ENCODE data around the gene RACGAP1.

RACGAP1 gene

DNA sequence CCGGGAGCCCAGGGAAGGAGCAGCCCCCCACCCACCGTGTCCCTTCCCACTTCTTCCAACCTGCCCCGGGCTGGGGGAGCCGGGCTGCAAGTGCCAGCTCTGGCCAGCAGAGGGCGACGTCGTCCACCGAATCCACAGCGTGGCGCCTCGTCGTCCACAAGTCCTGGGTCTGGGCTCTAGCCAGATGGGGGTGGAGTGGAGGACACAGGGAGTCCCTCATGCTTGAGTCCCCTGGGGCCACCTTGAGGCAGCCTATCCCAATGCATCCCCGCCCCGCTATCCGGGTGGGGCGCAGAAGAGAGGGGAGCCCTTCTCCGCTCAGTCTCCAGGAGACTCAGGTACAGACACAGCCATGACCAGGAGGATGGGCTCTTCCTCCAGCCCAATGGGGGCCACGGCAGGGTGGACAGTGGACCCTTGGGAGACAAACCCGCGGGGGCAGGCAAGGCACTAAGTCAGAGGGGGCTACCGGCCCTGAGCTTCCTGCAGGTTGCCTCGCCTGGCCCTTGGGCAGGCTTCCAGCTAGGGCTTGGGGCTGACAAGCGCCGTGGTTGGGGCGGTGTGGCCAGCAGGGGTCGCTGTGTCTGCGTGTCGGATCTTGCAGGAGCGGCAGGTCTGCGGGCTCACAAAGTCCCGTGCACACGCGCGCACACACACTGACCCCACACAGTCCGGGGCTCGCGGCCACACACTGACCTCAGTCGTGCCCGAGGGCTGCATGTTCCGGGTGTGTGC lies 58.1 kb downstream of the RACGAP1 start:
- peak; percentile 43 for DNase-seq

DNA sequence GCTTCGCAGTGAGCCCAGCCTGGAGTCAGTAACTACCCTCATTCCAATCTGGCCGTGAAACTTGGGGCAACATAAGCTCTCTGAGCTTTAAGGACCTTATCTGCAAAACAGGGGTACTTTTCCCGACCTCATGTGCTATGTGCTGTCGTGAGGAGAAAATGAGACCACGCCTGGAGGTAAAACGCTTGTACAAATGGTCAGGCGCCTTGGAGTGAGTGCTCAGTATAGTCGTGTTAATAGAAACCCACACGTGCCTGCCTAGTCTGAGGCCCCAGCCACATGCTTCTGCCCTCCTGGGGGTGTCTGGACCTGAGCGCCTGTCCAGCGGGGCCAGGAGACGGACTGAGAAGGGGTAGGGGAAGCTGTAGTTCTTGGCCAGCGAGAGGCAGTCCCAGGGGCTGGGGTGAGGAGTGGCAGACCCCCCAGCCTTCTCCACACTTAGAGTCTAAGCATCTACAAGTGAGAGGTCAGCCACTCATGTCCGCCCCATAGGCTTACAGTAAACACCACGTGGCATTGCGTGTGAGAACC lies 58.7 kb downstream of the RACGAP1 start:
- DNase-seq: no peak

GRCh38 chr12:49965836-49966235 lies 59.5 kb downstream of the RACGAP1 start:
- no peak for DNase-seq

DNA sequence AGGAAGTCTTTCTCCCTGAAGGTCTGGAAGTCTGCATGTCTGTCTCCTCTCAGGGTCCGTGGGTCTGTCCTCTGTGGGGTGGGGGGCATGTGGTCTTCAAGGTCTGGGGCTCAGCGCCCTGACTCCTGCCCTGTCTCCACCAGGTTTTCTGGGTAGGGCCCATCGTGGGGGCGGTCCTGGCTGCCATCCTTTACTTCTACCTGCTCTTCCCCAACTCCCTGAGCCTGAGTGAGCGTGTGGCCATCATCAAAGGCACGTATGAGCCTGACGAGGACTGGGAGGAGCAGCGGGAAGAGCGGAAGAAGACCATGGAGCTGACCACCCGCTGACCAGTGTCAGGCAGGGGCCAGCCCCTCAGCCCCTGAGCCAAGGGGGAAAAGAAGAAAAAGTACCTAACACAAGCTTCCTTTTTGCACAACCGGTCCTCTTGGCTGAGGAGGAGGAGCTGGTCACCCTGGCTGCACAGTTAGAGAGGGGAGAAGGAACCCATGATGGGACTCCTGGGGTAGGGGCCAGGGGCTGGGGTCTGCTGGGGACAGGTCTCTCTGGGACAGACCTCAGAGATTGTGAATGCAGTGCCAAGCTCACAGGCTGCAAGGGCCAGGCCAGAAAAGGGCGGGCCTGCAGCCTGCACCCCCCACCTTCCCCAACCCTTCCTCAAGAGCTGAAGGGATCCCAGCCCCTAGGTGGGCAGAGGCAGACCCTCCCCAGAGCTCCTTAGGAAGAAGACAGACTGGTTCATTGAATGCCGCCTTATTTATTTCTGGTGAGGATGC lies 60.3 kb downstream of the RACGAP1 start:
- DNase-seq: no peak

GRCh38 chr12:49963976-49964815 lies 61.1 kb downstream of the RACGAP1 start:
- no peak for DNase-seq

DNA sequence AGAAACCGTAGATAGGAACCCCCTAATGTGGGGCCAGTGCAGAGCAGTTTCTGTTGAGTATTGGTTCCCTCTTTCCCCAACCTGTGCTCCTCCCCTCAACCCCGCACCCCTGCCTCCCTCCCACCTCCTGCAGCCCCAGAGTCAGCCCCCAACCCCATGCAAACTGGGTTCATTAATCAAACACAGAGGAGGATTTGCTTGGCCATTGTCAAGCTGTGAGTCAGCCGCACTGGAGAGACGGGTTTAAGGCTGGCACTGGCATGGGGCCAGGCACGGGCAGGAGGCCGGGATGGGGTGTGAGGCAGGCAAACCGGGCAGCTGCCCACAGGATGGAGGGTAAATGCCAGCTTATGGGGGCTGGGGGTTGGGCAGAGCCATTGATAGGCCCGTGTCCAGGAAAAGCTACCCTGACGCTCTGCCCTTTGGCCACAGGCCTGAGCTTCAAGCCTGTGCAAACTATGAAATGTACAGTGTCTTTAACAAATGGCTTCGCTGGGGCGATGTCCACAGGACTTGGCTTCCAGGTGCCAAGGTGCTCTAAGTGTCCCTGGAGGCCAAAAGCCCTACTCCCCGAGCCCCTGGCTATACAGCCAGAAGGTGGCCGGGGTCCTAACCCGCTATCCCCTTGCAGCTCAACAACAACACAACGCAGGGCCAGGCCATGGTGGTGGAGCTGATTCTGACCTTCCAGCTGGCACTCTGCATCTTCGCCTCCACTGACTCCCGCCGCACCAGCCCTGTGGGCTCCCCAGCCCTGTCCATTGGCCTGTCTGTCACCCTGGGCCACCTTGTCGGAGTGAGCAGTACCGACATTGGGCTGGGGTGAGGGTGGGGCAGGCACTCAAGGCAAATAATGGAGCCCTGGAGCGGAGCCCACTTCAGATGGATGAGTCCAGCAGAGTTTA lies 62.2 kb downstream of the RACGAP1 start:
- no peak for DNase-seq

GRCh38 chr12:49961993-49962764 lies 63.1 kb downstream of the RACGAP1 start:
- DNase-seq: no peak

DNA sequence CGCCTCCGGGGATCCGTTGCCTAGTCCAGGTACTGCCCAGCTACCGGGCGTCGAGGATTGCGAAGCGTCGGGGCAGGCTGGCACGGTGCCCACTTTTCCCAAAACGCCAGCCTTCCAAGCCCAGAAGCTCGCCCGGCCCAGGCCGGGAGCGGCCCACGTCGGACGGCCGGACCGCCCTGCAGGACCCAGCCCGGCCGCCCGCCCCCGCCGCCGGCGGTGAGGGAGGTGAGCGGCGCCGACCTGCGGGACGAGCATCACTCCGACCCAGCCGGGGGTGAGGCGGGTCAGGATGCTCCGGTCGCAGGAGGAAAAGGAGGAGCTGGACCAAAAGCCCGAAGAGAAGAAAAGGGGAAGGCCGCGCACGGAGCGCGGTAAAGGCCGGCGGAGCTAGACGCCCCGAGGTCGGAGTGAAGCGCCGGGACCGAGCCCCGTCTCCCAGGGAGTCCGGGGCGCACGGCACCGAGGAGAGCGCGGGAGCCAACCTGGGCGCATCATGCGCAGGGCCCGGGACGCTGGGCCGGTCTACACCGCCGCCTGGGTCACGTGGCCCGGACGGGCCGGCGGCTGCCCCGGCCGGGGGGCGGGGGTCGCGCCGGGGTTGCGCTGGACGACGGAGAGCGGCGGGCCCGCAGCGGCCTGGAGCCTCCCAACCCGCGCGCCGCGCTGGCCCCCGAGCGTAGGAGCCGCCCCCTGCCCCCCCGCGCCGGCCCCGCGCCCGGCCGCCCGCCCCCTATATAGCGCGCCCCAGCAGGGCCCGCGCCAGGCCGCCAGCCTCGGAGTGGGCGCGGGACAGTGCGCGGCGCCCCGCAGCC lies 64.0 kb downstream of the RACGAP1 start, which contains the start of gene AQP5:
AQP5 (plus strand) TSS at position 762 of the 812 bp plus-strand sequence. CDS start 146 bp downstream, outside the sequence.
- no peak for DNase-seq

DNA sequence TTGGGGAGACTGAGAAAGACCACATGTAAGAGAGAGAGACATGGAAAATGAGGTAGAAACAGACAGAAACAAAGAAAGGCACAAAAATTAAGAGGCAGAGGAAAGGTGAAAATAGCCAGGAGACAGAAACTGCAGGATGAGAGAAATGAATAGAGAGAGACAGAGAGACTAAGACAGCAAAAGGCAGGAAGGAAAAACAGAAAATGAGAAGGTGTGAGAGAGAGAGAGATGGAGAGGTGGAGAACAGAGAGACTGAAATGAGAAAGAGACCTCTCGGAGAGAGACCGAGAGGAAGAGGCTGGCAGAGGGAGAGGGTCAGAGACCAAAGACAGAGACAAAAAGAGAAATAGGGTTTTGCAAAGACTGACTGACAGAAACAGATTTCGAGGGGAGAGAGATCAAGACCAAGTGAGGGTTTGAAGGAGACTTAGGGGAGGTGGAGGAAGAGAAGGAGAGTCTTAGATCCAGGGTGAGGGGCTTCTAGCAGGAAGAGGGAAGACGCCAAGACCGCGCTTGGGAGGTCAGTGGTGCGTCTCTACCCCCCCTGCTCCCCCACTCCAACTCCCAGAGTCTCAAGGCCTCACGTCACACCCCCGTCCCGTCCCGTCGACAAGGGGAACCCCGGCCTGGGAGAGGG lies 64.7 kb downstream of the RACGAP1 start:
- DNase-seq: no peak

DNA sequence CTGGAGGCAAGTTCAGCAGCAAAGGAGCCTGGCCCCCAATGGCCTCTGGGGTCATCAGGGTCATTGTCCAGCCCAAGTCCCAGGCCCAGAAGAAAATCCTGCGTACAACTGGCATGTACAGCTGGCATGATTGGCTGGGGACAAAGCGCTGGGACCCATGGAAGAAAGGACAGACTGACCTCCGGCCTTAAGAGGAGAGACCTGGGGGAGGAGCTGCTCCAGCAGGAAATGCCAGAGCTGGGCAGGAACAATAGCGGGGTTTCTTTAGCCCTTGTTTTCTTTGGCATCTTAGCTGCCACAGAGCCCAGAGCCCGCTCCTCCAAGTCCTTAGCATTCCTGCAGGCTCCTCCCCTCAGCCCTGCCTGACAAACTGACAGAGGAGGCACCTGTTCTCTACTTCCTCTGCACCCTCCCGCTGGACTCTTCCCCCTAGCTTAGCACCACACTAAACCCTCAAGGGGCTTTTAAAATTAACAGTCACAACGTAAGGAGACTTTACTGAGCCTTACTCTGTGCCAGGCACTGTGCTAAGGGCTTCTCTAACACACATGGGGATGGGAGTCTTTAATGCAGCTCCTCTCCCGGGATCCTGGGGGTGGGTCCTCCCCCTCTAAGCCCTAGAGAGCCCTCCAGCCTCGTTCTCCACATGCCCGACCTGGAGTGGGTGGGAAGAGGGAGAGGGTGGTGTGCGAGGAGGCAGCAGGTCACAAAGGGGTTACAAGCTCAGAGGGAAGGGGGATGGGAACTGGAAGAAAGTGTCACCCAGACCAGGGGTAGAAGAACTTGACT lies 65.4 kb downstream of the RACGAP1 start:
- DNase-seq: no peak

- no peak for DNase-seq
Measured at GRCh38 chr12:49957570-49957967, 67.7 kb downstream of the RACGAP1 start.

DNA sequence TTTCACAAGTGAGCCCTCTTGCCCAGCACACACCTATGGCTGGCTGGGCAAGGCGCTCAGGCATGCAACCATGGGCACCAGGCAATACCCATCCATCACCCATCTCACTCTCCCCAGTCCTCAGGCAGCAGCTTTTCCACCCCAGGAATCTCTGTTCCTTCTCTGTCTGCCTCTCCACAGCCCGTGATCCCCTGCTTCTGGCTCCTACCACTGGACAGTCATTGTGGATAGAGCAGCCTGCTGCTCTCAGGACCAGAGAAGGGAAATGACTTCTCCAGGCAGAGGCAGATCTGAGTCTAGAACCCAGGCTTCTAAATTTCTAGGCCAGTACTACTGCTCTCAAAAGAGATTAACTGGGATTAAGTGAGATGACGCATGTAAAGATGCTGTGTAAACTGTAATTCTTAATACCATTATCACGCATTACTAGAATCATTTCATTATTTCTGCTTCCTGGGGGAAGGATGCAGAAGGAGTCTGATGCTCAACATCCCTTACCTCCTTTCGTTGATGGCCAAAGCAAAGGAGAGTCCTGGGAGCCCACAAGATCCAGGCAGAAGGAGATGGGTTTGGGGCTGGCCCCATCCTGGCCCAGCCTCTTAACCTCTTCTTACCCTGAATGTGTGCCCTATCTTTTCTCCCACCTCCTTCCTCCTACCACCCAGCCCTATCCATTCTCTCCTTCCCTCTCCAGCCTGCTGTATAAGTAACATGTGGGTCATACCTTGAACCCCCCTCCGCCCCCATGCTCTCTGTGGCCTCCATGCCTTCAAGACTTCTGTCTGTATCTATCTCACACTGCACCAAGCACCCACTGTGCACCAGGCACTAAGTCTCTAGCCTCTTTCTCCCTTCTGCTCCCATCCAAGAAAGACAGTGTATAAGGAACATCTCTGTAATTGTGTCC lies 68.4 kb downstream of the RACGAP1 start:
- no peak for DNase-seq

DNA sequence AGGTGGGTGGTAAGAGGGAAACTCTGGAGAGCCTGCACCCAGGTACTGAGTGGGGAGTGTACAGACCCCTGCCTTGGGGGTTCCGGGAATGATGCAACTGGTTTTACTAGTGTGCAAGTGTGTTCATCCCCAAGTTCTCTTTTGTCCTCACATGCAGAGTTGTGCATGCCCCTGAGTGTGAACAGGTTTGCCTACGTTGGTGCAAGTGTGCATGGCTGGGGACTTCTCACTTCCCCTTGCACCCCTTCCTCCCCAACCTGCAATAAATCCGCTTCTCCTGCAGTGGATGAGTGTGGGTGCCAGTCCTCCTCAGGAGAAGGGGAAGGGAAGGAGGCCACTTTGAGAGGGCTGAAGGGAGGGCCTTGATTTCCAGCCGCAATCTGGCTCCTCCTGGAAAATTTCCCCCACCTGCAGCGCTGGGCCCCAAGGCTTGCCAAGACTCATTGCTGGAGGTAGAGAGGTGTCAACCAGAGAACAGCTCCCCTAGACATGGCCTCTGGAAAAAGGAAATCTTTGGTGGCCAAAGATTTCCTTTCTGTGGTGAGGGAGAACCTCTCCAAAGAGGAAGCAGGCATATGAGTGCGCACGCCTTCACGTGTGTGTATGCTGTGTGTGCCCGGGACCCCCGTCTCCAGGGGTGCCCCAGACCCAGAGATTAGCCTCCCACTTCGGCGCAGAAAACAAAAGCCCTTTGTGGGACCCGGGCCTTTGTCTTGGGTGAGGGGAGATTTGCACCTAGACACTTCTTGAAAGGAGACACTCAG lies 69.2 kb downstream of the RACGAP1 start:
- no peak for DNase-seq

GRCh38 chr12:49954863-49955830 lies 70.1 kb downstream of the RACGAP1 start:
- no peak for DNase-seq

- no peak for DNase-seq
Measured at GRCh38 chr12:49953961-49954846, 71.1 kb downstream of the RACGAP1 start.

All from GOT3 (cell line).